HUES6 (cell line): ENCODE measurements around the gene DYSF.
"Not testable (repeated sequence)": the region's sequence is repeated elsewhere in the genome, so short reads cannot be mapped to it uniquely, and the experiment has no call there.

Experiments
- H3K27ac ChIP-seq: 2 replicates; pipeline ENCODE4 v1.7.0; 2013; ENCODE audit warnings: low read depth, mild to moderate bottlenecking, low read length, inconsistent platforms
- H3K27me3 ChIP-seq: 2 replicates; pipeline ENCODE4 v1.6.1; 2013; ENCODE audit warnings: low read length; ENCODE audit not compliant: control insufficient read depth, insufficient read depth
- H3K36me3 ChIP-seq: 2 replicates; pipeline ENCODE4 v1.6.1; 2013; ENCODE audit warnings: low read length; ENCODE audit not compliant: control insufficient read depth, insufficient read depth
- H3K4me1 ChIP-seq: 2 replicates; pipeline ENCODE4 v1.6.1; 2013; ENCODE audit warnings: low read length; ENCODE audit not compliant: control insufficient read depth, insufficient read depth
- H3K4me3 ChIP-seq: 2 replicates; pipeline ENCODE4 v1.5.1; 2013; ENCODE audit warnings: low read depth, low read length
- H3K9ac ChIP-seq: one replicate; pipeline ENCODE4 v1.6.1; 2013; ENCODE audit warnings: mild to moderate bottlenecking, low read length
- H3K9me3 ChIP-seq: 2 replicates; pipeline ENCODE4 v1.6.1; 2013; ENCODE audit warnings: low read depth, low read length; ENCODE audit not compliant: control insufficient read depth, insufficient read depth

DYSF gene

DNA sequence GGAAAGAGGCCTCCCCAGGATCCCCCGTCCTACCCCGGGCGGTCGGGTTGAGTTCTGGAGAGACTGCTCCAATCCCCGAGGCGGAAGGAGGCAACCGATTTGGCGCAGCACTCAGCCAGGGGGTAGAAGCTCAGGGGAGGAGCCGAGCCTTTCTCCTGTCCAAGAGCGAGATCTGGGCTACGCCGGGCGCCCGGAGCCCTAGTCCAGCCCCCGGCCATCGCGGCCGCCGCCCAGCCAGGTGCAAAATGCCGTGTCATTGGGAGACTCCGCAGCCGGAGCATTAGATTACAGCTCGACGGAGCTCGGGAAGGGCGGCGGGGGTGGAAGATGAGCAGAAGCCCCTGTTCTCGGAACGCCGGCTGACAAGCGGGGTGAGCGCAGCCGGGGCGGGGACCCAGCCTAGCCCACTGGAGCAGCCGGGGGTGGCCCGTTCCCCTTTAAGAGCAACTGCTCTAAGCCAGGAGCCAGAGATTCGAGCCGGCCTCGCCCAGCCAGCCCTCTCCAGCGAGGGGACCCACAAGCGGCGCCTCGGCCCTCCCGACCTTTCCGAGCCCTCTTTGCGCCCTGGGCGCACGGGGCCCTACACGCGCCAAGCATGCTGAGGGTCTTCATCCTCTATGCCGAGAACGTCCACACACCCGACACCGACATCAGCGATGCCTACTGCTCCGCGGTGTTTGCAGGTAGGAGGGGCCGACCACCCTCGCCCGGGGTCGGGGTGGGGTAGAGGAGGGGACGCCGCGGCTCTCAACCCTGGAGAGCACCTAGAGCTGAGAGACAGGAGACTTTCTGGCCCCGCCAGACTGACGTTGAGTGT lies at the start of gene DYSF:
Gene DYSF, plus strand, starts transcription at position 158 of the 817 bp plus-strand sequence.
- Histone ChIP-seq H3K36me3 (no peaks in the 10 kb centered on the region), H3K4me3 (peak within 1 kb of the TSS; percentile 62), H3K9me3 (no peaks in the 10 kb centered on the region), H3K9ac (peak within 1 kb of the TSS; percentile 50), H3K4me1 (peaks cover 46% of the 10 kb centered on the region), H3K27me3 (peaks cover 22% of the 10 kb centered on the region), H3K27ac (no peak within 1 kb of the TSS; the same call in 1 of the 2 replicates)

GRCh38 chr2:71409611-71410010 lies 43.8 kb upstream of the DYSF start:
- Histone ChIP-seq H3K27ac (no peak overlapping the region), H3K9ac (no peak overlapping the region), H3K4me1 (no peaks in the 10 kb centered on the region), H3K27me3 (no peaks in the 10 kb centered on the region), H3K36me3 (peaks cover 53% of the 10 kb centered on the region), H3K9me3 (no peaks in the 10 kb centered on the region), H3K4me3 (no peak overlapping the region)

DNA sequence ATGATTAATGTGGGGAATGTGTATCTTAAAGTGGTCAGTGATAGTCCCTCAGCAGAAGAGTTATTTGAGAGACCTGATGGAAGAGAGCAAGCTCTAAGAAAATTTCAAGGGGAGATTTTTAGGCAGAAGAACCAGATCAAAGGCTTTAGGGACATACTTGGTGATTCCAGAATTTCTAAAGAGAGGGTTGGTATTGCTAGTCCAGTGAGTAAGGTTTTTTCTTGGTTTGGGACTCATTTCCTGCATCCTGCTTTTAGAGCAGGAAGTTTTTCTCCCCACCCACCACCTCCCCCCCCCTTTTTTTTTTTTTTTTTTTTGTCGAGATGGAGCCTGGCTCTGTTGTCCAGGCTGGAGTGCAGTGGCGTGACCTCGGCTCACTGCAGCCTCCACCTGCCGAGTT lies 42.7 kb upstream of the DYSF start:
- no peak overlapping the region for H3K27ac ChIP-seq
- no peaks in the 10 kb centered on the region for H3K4me1 ChIP-seq
- H3K27me3 ChIP-seq = no peaks in the 10 kb centered on the region
- H3K9me3 ChIP-seq = no peaks in the 10 kb centered on the region
- no peak overlapping the region for H3K9ac ChIP-seq
- H3K4me3 ChIP-seq = no peak overlapping the region
- peaks cover 42% of the 10 kb centered on the region for H3K36me3 ChIP-seq

DNA sequence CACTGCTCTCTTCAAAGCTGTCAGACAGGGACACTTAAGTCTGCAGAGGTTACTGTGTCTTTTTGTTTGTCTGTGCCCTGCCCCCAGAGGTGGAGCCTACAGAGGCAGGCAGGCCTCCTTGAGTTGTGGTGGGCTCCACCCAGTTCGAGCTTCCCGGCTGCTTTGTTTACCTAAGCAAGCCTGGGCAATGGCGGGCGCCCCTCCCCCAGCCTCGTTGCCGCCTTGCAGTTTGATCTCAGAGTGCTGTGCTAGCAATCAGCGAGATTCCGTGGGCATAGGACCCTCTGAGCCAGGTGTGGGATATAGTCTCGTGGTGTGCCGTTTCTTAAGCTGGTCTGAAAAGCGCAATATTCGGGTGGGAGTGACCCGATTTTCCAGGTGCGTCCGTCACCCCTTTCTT lies 36.5 kb upstream of the DYSF start:
- Histone ChIP-seq H3K9ac (peak overlapping the region; percentile 57), H3K4me3 (peak overlapping the region; percentile 53)
- not testable (repeated sequence) for H3K27ac ChIP-seq, H3K4me1 ChIP-seq, H3K9me3 ChIP-seq, H3K36me3 ChIP-seq, H3K27me3 ChIP-seq

DNA sequence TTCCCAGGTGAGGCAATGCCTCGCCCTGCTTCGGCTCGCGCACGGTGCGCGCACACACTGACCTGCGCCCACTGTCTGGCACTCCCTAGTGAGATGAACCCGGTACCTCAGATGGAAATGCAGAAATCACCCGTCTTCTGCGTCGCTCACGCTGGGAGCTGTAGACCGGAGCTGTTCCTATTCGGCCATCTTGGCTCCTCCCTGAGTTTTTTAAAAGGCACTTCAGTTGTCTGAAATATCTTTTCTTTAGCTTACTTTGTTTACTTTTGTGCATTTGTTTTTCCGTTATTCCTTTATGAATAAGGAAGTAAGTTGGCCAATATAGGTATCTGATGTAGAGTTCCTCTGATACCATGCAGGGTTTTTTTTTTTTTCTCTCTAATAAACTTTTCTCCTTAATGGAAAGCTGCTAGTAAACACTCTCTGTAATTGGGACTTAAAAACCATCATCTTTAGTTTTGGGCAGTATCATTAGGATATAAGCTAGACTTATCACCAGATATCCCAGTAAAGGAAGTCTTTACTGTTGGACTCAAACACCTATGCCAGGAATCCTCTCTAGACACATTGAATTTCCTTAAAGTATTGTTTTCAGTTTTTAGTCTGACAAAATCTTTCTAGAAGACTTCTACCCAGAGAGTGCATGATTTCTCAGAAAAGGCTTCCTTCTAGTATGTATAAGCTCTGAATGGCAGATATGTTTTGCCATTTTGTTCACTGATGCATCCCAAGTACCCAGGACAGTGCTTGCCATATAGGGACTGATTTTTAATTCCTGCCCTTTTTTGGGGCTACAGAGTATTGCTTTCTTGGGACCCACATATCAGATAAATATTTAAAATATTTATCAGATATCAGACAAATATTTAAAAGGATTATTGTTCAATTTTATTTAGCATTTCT lies 35.8 kb upstream of the DYSF start:
- Histone ChIP-seq H3K4me3 (peak overlapping the region; percentile 53), H3K27me3 (no peaks in the 10 kb centered on the region), H3K36me3 (peaks cover 14% of the 10 kb centered on the region), H3K27ac (peak overlapping the region; percentile 81), H3K9ac (peak overlapping the region; percentile 57), H3K4me1 (peaks cover 4% of the 10 kb centered on the region; the same call in 1 of the 2 replicates), H3K9me3 (no peaks in the 10 kb centered on the region)

DNA sequence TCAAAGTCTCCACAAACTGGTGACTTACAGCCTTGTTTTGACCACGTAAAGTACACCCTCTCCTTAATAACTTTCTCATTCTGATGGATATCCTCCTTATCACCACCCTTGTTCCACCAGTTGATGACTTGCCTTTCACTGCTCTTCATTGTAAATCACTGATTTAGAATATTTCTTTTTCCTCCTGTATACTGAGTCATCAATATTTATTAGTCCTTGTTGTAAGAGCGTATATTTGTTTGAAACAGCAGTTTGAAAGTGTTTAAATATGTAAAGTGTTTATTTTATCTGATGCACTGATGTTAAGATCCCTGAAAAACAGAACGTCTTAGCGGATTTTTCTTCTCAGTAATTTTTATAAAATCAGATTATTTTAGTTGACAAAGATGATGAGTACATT lies 34.2 kb upstream of the DYSF start:
- Histone ChIP-seq H3K4me3 (no peak overlapping the region), H3K27me3 (no peaks in the 10 kb centered on the region), H3K9me3 (no peaks in the 10 kb centered on the region), H3K9ac (no peak overlapping the region), H3K27ac (no peak overlapping the region), H3K4me1 (peaks cover 4% of the 10 kb centered on the region; the same call in 1 of the 2 replicates), H3K36me3 (peaks cover 29% of the 10 kb centered on the region)

- no peaks in the 10 kb centered on the region for H3K27me3 ChIP-seq
- peaks cover 37% of the 10 kb centered on the region for H3K36me3 ChIP-seq
- no peak overlapping the region for H3K9ac ChIP-seq
- H3K4me3 ChIP-seq = no peak overlapping the region
- no peak overlapping the region for H3K27ac ChIP-seq
- no peaks in the 10 kb centered on the region for H3K9me3 ChIP-seq
- peaks cover 4% of the 10 kb centered on the region; the same call in 1 of the 2 replicates for H3K4me1 ChIP-seq
Measured at GRCh38 chr2:71419976-71420375, 33.4 kb upstream of the DYSF start.

DNA sequence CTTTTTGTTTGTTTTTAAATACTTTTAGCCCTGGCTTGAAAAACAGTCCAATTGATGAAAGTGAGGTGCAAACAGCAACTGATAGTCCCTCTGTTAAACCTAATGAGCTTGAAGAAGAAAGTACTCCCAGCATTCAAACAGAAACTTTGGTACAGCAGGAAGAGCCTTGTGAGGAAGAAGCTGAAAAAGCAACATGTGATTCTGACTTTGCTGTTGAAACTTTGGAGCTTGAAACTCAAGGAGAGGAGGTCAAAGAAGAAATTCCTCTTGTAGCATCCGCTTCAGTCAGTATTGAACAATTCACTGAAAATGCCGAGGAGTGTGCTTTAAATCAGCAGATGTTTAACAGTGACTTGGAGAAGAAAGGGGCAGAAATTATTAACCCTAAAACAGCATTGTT lies 30.6 kb upstream of the DYSF start:
- Histone ChIP-seq H3K36me3 (peaks cover 61% of the 10 kb centered on the region), H3K27ac (no peak overlapping the region)

GRCh38 chr2:71423817-71424420 lies 29.4 kb upstream of the DYSF start:
- no peaks in the 10 kb centered on the region for H3K4me1 ChIP-seq
- H3K27me3 ChIP-seq = no peaks in the 10 kb centered on the region
- peaks cover 69% of the 10 kb centered on the region for H3K36me3 ChIP-seq

More for the DNA sequence above, 30.6 kb upstream of the DYSF start:
- peaks cover under 1% of the 10 kb centered on the region; the same call in 1 of the 2 replicates for H3K4me1 ChIP-seq
- H3K4me3 ChIP-seq = no peak overlapping the region
- no peaks in the 10 kb centered on the region for H3K9me3 ChIP-seq
- H3K27me3 ChIP-seq = no peaks in the 10 kb centered on the region
- no peak overlapping the region for H3K9ac ChIP-seq

GRCh38 chr2:71426721-71427120 lies 26.6 kb upstream of the DYSF start:
- Histone ChIP-seq H3K27ac (no peak overlapping the region), H3K4me3 (no peak overlapping the region), H3K4me1 (no peaks in the 10 kb centered on the region), H3K36me3 (peaks cover 89% of the 10 kb centered on the region), H3K9ac (no peak overlapping the region), H3K9me3 (no peaks in the 10 kb centered on the region), H3K27me3 (no peaks in the 10 kb centered on the region)

More at GRCh38 chr2:71423817-71424420, 29.4 kb upstream of the DYSF start:
- Histone ChIP-seq H3K9me3 (no peaks in the 10 kb centered on the region), H3K27ac (no peak overlapping the region), H3K4me3 (no peak overlapping the region), H3K9ac (no peak overlapping the region)
